H1 (cell line): ENCODE results near the gene NGEF. TPM values are rescaled to one million over a fixed set of nuclear protein-coding genes. Genes with fewer than 3 reads are reported as not detected.

ENCODE experiments used
- CTCF ChIA-PET: fragments of 300-600 bp; sonication (Branson Sonifier 250); formaldehyde crosslinking; loops from one replicate; lab custom pipeline; 2021; ENCODE audit not compliant: partially characterized antibody; lab: Charles Lee
- POLR2A ChIA-PET: fragments of 300-600 bp; sonication (Branson Sonifier 250); formaldehyde crosslinking; loops from one replicate; lab custom pipeline; 2021; ENCODE audit warnings: inconsistent platforms; ENCODE audit not compliant: partially characterized antibody; lab: Charles Lee
- DNase-seq, 2 experiments: peaks; one replicate each; pipeline versions ENCODE4 v3.0.0 to v3.0.0-alpha.2; 2010 to 2022; ENCODE audit warnings: low spot score in 2 of 2, low read depth in 1 of 2, mixed read lengths in 1 of 2
- FAIRE-seq: peaks from 2 replicates; lab custom pipeline; 2011; peaks lifted over from hg19 to GRCh38; lab: Jason Lieb, UNC
- H2AFZ ChIP-seq: 2 replicates; pipeline ENCODE4 v1.8.1; 2012; ENCODE audit warnings: low read length, inconsistent platforms
- H2AK5ac ChIP-seq: 2 replicates; pipeline ENCODE4 v1.6.1; 2013; ENCODE audit warnings: low read depth, low read length
- H2BK120ac ChIP-seq: replicated peaks from 2 replicates; pipeline ENCODE3; 2013; ENCODE audit warnings: low read depth, low read length, inconsistent platforms
- H2BK12ac ChIP-seq: 2 replicates; pipeline ENCODE4 v1.6.1; 2013; ENCODE audit warnings: low read depth, low read length
- H2BK15ac ChIP-seq: 2 replicates; pipeline ENCODE4 v1.6.1; 2013; ENCODE audit warnings: low read length
- H2BK20ac ChIP-seq: 2 replicates; pipeline ENCODE4 v1.6.1; 2013; ENCODE audit warnings: low read length
- H2BK5ac ChIP-seq: 2 replicates; pipeline ENCODE4 v1.6.1; 2013; ENCODE audit warnings: low read depth, low read length
- H3K14ac ChIP-seq: 2 replicates; pipeline ENCODE4 v1.6.1; 2013; ENCODE audit warnings: inconsistent platforms; ENCODE audit not compliant: insufficient read length
- H3K18ac ChIP-seq: 2 replicates; pipeline ENCODE4 v1.6.1; 2013; ENCODE audit warnings: low read length; ENCODE audit errors: extremely low read depth
- H3K23ac ChIP-seq: 2 replicates; pipeline ENCODE4 v1.6.1; 2013; ENCODE audit warnings: inconsistent platforms; ENCODE audit not compliant: insufficient read length
- H3K23me2 ChIP-seq: 2 replicates; pipeline ENCODE4 v1.6.1; 2013; ENCODE audit warnings: low read depth, low read length
- H3K27ac ChIP-seq: 2 replicates; pipeline ENCODE4 v1.6.1; 2011; ENCODE audit warnings: low read depth, low read length, inconsistent platforms
- H3K27me3 ChIP-seq, 4 experiments: replicated peaks in 1 of 4; 1 replicate in 1 of 4; 2 replicates in 3 of 4; pipeline versions ENCODE4 v1.6.1 to v1.8.1; 2011 to 2013; ENCODE audit warnings: low read length in 3 of 4, mild to moderate bottlenecking in 3 of 4, inconsistent platforms in 2 of 4, mixed read lengths in 2 of 4, moderate library complexity in 1 of 4; ENCODE audit not compliant: control insufficient read depth in 3 of 4, insufficient read depth in 3 of 4; ENCODE audit errors: extremely low read depth in 1 of 4
- H3K36me3 ChIP-seq, 4 experiments: 2 replicates each; pipeline versions ENCODE4 v1.6.1 to v1.8.1; 2011 to 2013; ENCODE audit warnings: mild to moderate bottlenecking in 4 of 4, low read length in 3 of 4, moderate library complexity in 2 of 4, control low read depth in 1 of 4, inconsistent platforms in 1 of 4; ENCODE audit not compliant: insufficient read depth in 4 of 4, control insufficient read depth in 2 of 4
- H3K4ac ChIP-seq: replicated peaks from 2 replicates; pipeline ENCODE3; 2013; ENCODE audit warnings: low read length, low read depth, mixed read lengths, inconsistent platforms; ENCODE audit not compliant: insufficient read length
- H3K4me1 ChIP-seq, 4 experiments: replicated peaks in 1 of 4; 1 replicate in 1 of 4; 2 replicates in 3 of 4; pipeline versions ENCODE4 v1.6.1 to v1.8.1; 2011 to 2013; ENCODE audit warnings: low read length in 3 of 4, inconsistent platforms in 2 of 4, mixed read lengths in 1 of 4; ENCODE audit not compliant: insufficient read depth in 4 of 4, control insufficient read depth in 3 of 4
- H3K4me2 ChIP-seq, 2 experiments: 2 replicates each; pipeline versions ENCODE4 v1.6.1 to v1.8.1; 2011 to 2013; ENCODE audit warnings: low read depth in 2 of 2, low read length in 2 of 2, control low read depth in 1 of 2, inconsistent platforms in 1 of 2, mild to moderate bottlenecking in 1 of 2; ENCODE audit not compliant: insufficient read depth in 1 of 2
- H3K4me3 ChIP-seq, 4 experiments: fragments of 200-600, 300-600 bp in 1 of 4; sonication (generic), shearing (Covaris generic), sonication (Bioruptor Twin) in 1 of 4; 2 replicates each; pipeline versions ENCODE4 v1.5.1 to v1.8.1; 2011 to 2016; ENCODE audit warnings: low read length in 4 of 4, low read depth in 3 of 4, control low read depth in 2 of 4, inconsistent platforms in 2 of 4, mild to moderate bottlenecking in 2 of 4, mixed read lengths in 1 of 4, moderate library complexity in 1 of 4; ENCODE audit not compliant: insufficient read depth in 2 of 4; ENCODE audit errors: extremely low read depth in 1 of 4
- H3K56ac ChIP-seq: replicated peaks from 2 replicates; pipeline ENCODE3; 2013; ENCODE audit warnings: low read depth, mild to moderate bottlenecking, mixed read lengths, low read length, inconsistent platforms; ENCODE audit not compliant: insufficient read length
- H3K79me1 ChIP-seq: 2 replicates; pipeline ENCODE4 v1.6.1; 2013; ENCODE audit warnings: low read depth, low read length, control low read depth
- H3K79me2 ChIP-seq, 2 experiments: 2 replicates each; pipeline versions ENCODE4 v1.6.1 to v1.8.1; 2012 to 2013; ENCODE audit warnings: low read length in 2 of 2, mild to moderate bottlenecking in 2 of 2, inconsistent platforms in 1 of 2; ENCODE audit not compliant: insufficient read depth in 2 of 2, control insufficient read depth in 1 of 2
- H3K9ac ChIP-seq, 4 experiments: replicated peaks in 1 of 4; 1 replicate in 1 of 4; 2 replicates in 3 of 4; pipeline versions ENCODE4 v1.6.1 to v1.8.1; 2011 to 2013; ENCODE audit warnings: low read depth in 3 of 4, low read length in 3 of 4, control low read depth in 2 of 4, mild to moderate bottlenecking in 2 of 4, moderate library complexity in 2 of 4, inconsistent platforms in 1 of 4; ENCODE audit errors: extremely low read depth in 1 of 4
- H3K9me3 ChIP-seq, 2 experiments: 2 replicates each; pipeline versions ENCODE4 v1.6.1 to v1.8.1; 2012 to 2013; ENCODE audit warnings: mild to moderate bottlenecking in 2 of 2, moderate library complexity in 2 of 2, control low read depth in 1 of 2, inconsistent platforms in 1 of 2, low read depth in 1 of 2, low read length in 1 of 2, mixed read lengths in 1 of 2; ENCODE audit not compliant: insufficient read depth in 2 of 2
- H4K20me1 ChIP-seq, 2 experiments: replicated peaks in 1 of 2; 2 replicates each; pipeline versions ENCODE3 to v1.8.1; 2011 to 2013; ENCODE audit warnings: inconsistent platforms in 2 of 2, low read length in 2 of 2, mild to moderate bottlenecking in 1 of 2; ENCODE audit not compliant: insufficient read depth in 2 of 2, control insufficient read depth in 1 of 2
- H4K5ac ChIP-seq: 2 replicates; pipeline ENCODE4 v1.6.1; 2013; ENCODE audit warnings: low read length, low read depth, mixed read lengths, inconsistent platforms; ENCODE audit not compliant: insufficient read length
- H4K8ac ChIP-seq: 2 replicates; pipeline ENCODE4 v1.8.0; 2013; ENCODE audit warnings: mild to moderate bottlenecking, moderate library complexity, low read length, inconsistent platforms; ENCODE audit not compliant: insufficient read depth; ENCODE audit errors: extremely low read depth
- H4K91ac ChIP-seq: replicated peaks from 2 replicates; pipeline ENCODE3; 2013; ENCODE audit warnings: low read length, mixed read lengths, inconsistent platforms; ENCODE audit not compliant: insufficient read length
- ATF2 ChIP-seq: IDR thresholded peaks from 2 replicates; pipeline ENCODE4 v1.6.1; 2012; ENCODE audit warnings: low read length, inconsistent platforms
- GABPA ChIP-seq: IDR thresholded peaks from 2 replicates; pipeline ENCODE4 v1.6.1; 2011; ENCODE audit warnings: mild to moderate bottlenecking, low read length, moderate library complexity, borderline replicate concordance; ENCODE audit not compliant: insufficient read depth
- NRF1 ChIP-seq: IDR thresholded peaks from 2 replicates; pipeline ENCODE4 v1.6.1; 2011; ENCODE audit warnings: mild to moderate bottlenecking, low read depth, low read length, improper control_type of control experiment
- POLR2AphosphoS5 ChIP-seq: IDR thresholded peaks from 2 replicates; pipeline ENCODE4 v1.6.1; 2011; ENCODE audit warnings: low read depth, low read length
- RXRA ChIP-seq: IDR thresholded peaks from 2 replicates; pipeline ENCODE4 v1.6.1; 2011; ENCODE audit warnings: low read depth, mild to moderate bottlenecking, low read length, moderate library complexity; ENCODE audit not compliant: insufficient read depth
- SP2 ChIP-seq: IDR thresholded peaks from 2 replicates; pipeline ENCODE4 v1.6.1; 2012; ENCODE audit warnings: mild to moderate bottlenecking, low read length, inconsistent platforms
- TEAD4 ChIP-seq: IDR thresholded peaks from 2 replicates; pipeline ENCODE4 v1.6.1; 2012; ENCODE audit warnings: low read depth, low read length, inconsistent platforms, mixed read lengths
- YY1 ChIP-seq: IDR thresholded peaks from 2 replicates; pipeline ENCODE4 v1.6.1; 2011; ENCODE audit warnings: low read depth, mild to moderate bottlenecking, low read length
- WGBS, 2 experiments: shearing (Covaris generic) in 1 of 2; methylation state at CpG; one replicate each; pipeline versions ENCODE4 v1.1.6 to v1.1.7; 2013 to 2015; ENCODE audit warnings: low lambda C conversion rate in 2 of 2, mixed read lengths in 2 of 2, inconsistent platforms in 1 of 2, low coverage in 1 of 2, missing lambda C conversion rate in 1 of 2; ENCODE audit not compliant: insufficient replicate concordance in 2 of 2, insufficient coverage in 1 of 2, insufficient read length in 1 of 2; ENCODE audit errors: extremely low coverage in 1 of 2, missing lambda C conversion rate in 1 of 2; 5-methylcytosine and 5-hydroxymethylcytosine counted together
- polyA plus RNA-seq, 7 experiments: library from polyadenylated mRNA; depleted of rRNA in 3 of 7; stranded (reverse) in 5 of 7; unstranded in 2 of 7; fragments of >200 nt in 5 of 7; fragments of 200-250 nt in 2 of 7; gene quantifications; 1 replicate in 5 of 7; 2 replicates in 1 of 7; 4 replicates in 1 of 7; pipeline versions ENCODE4 v1.2.1 to v1.2.3, GENCODE V29; 2011 to 2013; ENCODE audit warnings: missing spikeins in 2 of 7, mixed read lengths in 2 of 7
- total RNA-seq: library from RNA; stranded (reverse); fragmentation: NEBNext Ultra II Directional; extraction: Animal tissue kit (Norgen Biotek cat#: 25700); gene quantifications from 2 replicates; pipeline ENCODE4 v1.2.1, GENCODE V29; 2021

Gene NGEF
- total and polyA plus RNA-seq, 2 of the 8 experiments (the other 6 are each of a cell fraction or from before 2014, with no cell fraction given): 2.7 to 3.2 TPM

- FAIRE-seq: no peak
Observed at GRCh38 chr2:232930059-232930400, 83.0 kb downstream of the NGEF start.

More at GRCh38 chr2:232930059-232930400, 83.0 kb downstream of the NGEF start:
- ChIA-PET CTCF (interaction anchor here (1.0 to 1.6 kb wide), 2 partner anchors 47 to 135 kb away, joined by 3 read pairs; no protein-coding TSS in a partner anchor), POLR2A (interaction anchor here (0.6 kb wide), 1 partner anchor 248 kb away, joined by 3 read pairs; no protein-coding TSS in a partner anchor)
- Histone ChIP-seq H3K9me3 (no peaks in the 10 kb centered on the region), H2AK5ac (no peak overlapping the region), H3K14ac (no peak overlapping the region), H3K36me3 (peaks cover 0 to 6% (median 0%) of the 10 kb centered on the region in 4 experiments; a peak in 1 of 8 replicates), H3K4me2 (no peak overlapping the region; a peak in 1 of 4 replicates), H3K4ac (no peak overlapping the region), H3K56ac (no peak overlapping the region), H3K23ac (no peak overlapping the region), H2AFZ (no peak overlapping the region), H4K5ac (no peak overlapping the region), H3K9ac (no peak overlapping the region), H2BK5ac (no peak overlapping the region), H3K79me2 (no peaks in the 10 kb centered on the region), H4K8ac (no peak overlapping the region), H2BK120ac (no peak overlapping the region), H3K18ac (no peak overlapping the region), H4K91ac (no peak overlapping the region), H3K4me1 (peaks cover 4 to 21% (median 6%) of the 10 kb centered on the region in 4 experiments), H4K20me1 (no peaks in the 10 kb centered on the region), H2BK15ac (no peak overlapping the region), H2BK20ac (no peak overlapping the region), H2BK12ac (no peak overlapping the region), H3K27me3 (peaks cover 25 to 51% (median 46%) of the 10 kb centered on the region in 4 experiments), H3K27ac (no peak overlapping the region), H3K23me2 (peaks cover 10% of the 10 kb centered on the region; the same call in 1 of the 2 replicates), H3K4me3 (no peak overlapping the region), H3K79me1 (no peaks in the 10 kb centered on the region)
- DNase-seq: no peak
- 83% methylated on average over 4 of the region's 8 CpGs; no CpG with 5 or more reads in 1 of the 2 experiments for WGBS, 2 experiments
- TF ChIP-seq YY1 (no peak), GABPA (no peak), NRF1 (no peak), POLR2AphosphoS5 (no peak), RXRA (no peak), ATF2 (no peak), SP2 (no peak), TEAD4 (no peak)
